HG03571 (cell line): ENCODE measurements around the gene CDK10.
"Not testable (repeated sequence)": the region's sequence is repeated elsewhere in the genome, so short reads cannot be mapped to it uniquely, and the experiment has no call there.

Source experiments
- ATAC-seq: cut with Tn5 transposase; IDR thresholded peaks from one replicate; pipeline ENCODE4 v1.9.1; 2021; ENCODE audit not compliant: unreplicated experiment

CDK10 gene

GRCh38 chr16:89667000-89667399, 19.5 kb upstream of the CDK10 start:
- ATAC-seq = not testable (repeated sequence)

GRCh38 chr16:89667633-89668032, 18.9 kb upstream of the CDK10 start:
- no peak for ATAC-seq

- ATAC-seq = no peak
Observed at GRCh38 chr16:89668790-89669158, 17.7 kb upstream of the CDK10 start.

- ATAC-seq = no peak
Observed at GRCh38 chr16:89669755-89670154, 16.7 kb upstream of the CDK10 start.

GRCh38 chr16:89670496-89671431, 15.7 kb upstream of the CDK10 start:
- no peak for ATAC-seq

- ATAC-seq = not testable (repeated sequence)
Observed at GRCh38 chr16:89671565-89671964, 14.9 kb upstream of the CDK10 start.

GRCh38 chr16:89672177-89672941, 14.1 kb upstream of the CDK10 start:
- ATAC-seq = no peak

- ATAC-seq = no peak
Observed at GRCh38 chr16:89678258-89678657, 8.2 kb upstream of the CDK10 start.

- no peak for ATAC-seq
Observed at GRCh38 chr16:89685916-89686315, 573 bp upstream of the CDK10 start.

- ATAC-seq = peak; percentile 39
Observed at GRCh38 chr16:89687092-89687940, 827 bp downstream of the CDK10 start.

- ATAC-seq = no peak
Observed at GRCh38 chr16:89688395-89688794, 1.9 kb downstream of the CDK10 start.

- no peak for ATAC-seq
Observed at GRCh38 chr16:89689142-89689541, 2.7 kb downstream of the CDK10 start.

- ATAC-seq = not testable (repeated sequence)
Observed at GRCh38 chr16:89689621-89690020, 3.1 kb downstream of the CDK10 start.

GRCh38 chr16:89690392-89690901, 4.0 kb downstream of the CDK10 start:
- no peak for ATAC-seq

- ATAC-seq = no peak
Observed at GRCh38 chr16:89691231-89691985, 4.9 kb downstream of the CDK10 start.

GRCh38 chr16:89691986-89692569, 5.6 kb downstream of the CDK10 start:
- no peak for ATAC-seq

- ATAC-seq = no peak
Observed at GRCh38 chr16:89693289-89693731, 6.8 kb downstream of the CDK10 start.

- ATAC-seq = no peak
Observed at GRCh38 chr16:89693931-89694783, 7.7 kb downstream of the CDK10 start.

- ATAC-seq = not testable (repeated sequence)
Observed at GRCh38 chr16:89694784-89695085, 8.2 kb downstream of the CDK10 start.
